ENCODE measurements around the gene POU3F2.

Gene POU3F2

GRCh38 chr6:98832284-98833056 is 1.9 kb upstream of the POU3F2 start:
- no peaks in the 10 kb centered on the region for H3K9me3 ChIP-seq (ENCODE audit: control insufficient read depth, insufficient read depth, low read depth, low read length)
- H3K36me3 ChIP-seq (ENCODE audit: control insufficient read depth in 2 of 2, insufficient read depth in 1 of 2, low read length in 2 of 2), result no peaks in the 10 kb centered on the region
- CTCF ChIA-PET, result interaction anchor here (0.6 kb wide), 2 partner anchors 415 to 507 kb away, joined by 3 to 4 read pairs; no protein-coding TSS in a partner anchor
- H3K27ac ChIP-seq (ENCODE audit: extremely low read depth, low read depth, low read length), result peak overlapping the region; percentile 80; the same call in 1 of the 2 replicates
- TF ChIP-seq ZNF18 (tag by site-specific recombination; IDR thresholded peaks at IDR 0.05), result no peak
- TF ChIP-seq ZNF398 (tag by site-specific recombination; IDR thresholded peaks at IDR 0.05), result 0 out of 2 replicates have a peak, but pooled peaks have one; percentile 12
- 0 out of 2 replicates have a peak, but pooled peaks have one; percentile 6 for TF ChIP-seq ZXDB (tag by site-specific recombination; IDR thresholded peaks at IDR 0.05)
- TF ChIP-seq GLIS1 (tag by site-specific recombination; IDR thresholded peaks at IDR 0.05), result peak; percentile 24; the same call in 1 of the 2 replicates
- TF ChIP-seq ZFHX2 (tag by site-specific recombination; conservative IDR thresholded peaks at IDR 0.05), result peak; percentile 41
- peak; percentile 43 for TF ChIP-seq SETDB1 (IDR thresholded peaks at IDR 0.05; ENCODE audit: insufficient read length, low read length)
- TF ChIP-seq ZNF223 (tag by site-specific recombination; IDR thresholded peaks at IDR 0.05), result 0 out of 2 replicates have a peak, but pooled peaks have one; percentile 34
- no peak for TF ChIP-seq ZBTB17 (tag by site-specific recombination; IDR thresholded peaks at IDR 0.05)
- no peaks in the 10 kb centered on the region; the same call in 1 of the 2 replicates for H3K4me1 ChIP-seq (ENCODE audit: control insufficient read depth, insufficient read depth, low read length)
- POLR2A ChIA-PET, result no interaction called here
- H3K4me3 ChIP-seq (ENCODE audit: low read depth, low read length), result no peak overlapping the region

- Histone ChIP-seq H3K36me3 (ENCODE audit: control insufficient read depth in 2 of 2, insufficient read depth in 1 of 2, low read length in 2 of 2) (no peaks in the 10 kb centered on the region), H3K4me3 (ENCODE audit: low read depth, low read length) (no peak overlapping the region; the same call in 1 of the 2 replicates), H3K27ac (ENCODE audit: extremely low read depth, low read depth, low read length) (peak overlapping the region; percentile 80; the same call in 1 of the 2 replicates), H3K4me1 (ENCODE audit: control insufficient read depth, insufficient read depth, low read length) (no peaks in the 10 kb centered on the region; the same call in 1 of the 2 replicates), H3K9me3 (ENCODE audit: control insufficient read depth, insufficient read depth, low read depth, low read length) (no peaks in the 10 kb centered on the region)
- ChIA-PET POLR2A (no interaction called here), CTCF (no interaction called here)
- TF ChIP-seq ZNF335 (tag by site-specific recombination; conservative IDR thresholded peaks at IDR 0.05) (peak; percentile 98), HIC1 (tag by site-specific recombination; IDR thresholded peaks at IDR 0.05) (0 out of 2 replicates have a peak, but pooled peaks have one; percentile 53), SCRT2 (tag by site-specific recombination; IDR thresholded peaks at IDR 0.05) (peak; percentile 81), ZBTB26 (tag by site-specific recombination; optimal IDR thresholded peaks at IDR 0.05) (peak; percentile 94), ZBTB20 (tag by site-specific recombination; IDR thresholded peaks at IDR 0.05) (peak; percentile 64), ZBTB7A (tag by site-specific recombination; IDR thresholded peaks at IDR 0.05; ENCODE audit: low read depth) (no peak), GLIS1 (tag by site-specific recombination; IDR thresholded peaks at IDR 0.05) (no peak), ZBTB8A (tag by site-specific recombination; IDR thresholded peaks at IDR 0.05) (peak; percentile 69; the same call in 1 of the 2 replicates), ZBTB11 (tag by site-specific recombination; conservative IDR thresholded peaks at IDR 0.05; ENCODE audit: low read depth) (0 out of 2 replicates have a peak, but pooled peaks have one; percentile 9), PRDM10 (tag by site-specific recombination; IDR thresholded peaks at IDR 0.05) (peak; percentile 91), HOXC10 (CRISPR knock-in tag; IDR thresholded peaks at IDR 0.05) (no peak), ZEB2 (tag by site-specific recombination; IDR thresholded peaks at IDR 0.05) (peak; percentile 49)
Measured at GRCh38 chr6:98833057-98833306, 1.4 kb upstream of the POU3F2 start.
